Skin of body (tissue), 2 donors: ENCODE measurements around the gene POMZP3. TPM values are rescaled to one million over a fixed set of nuclear protein-coding genes. Genes with fewer than 3 reads are reported as not detected.
"Not testable (repeated sequence)": the region's sequence is repeated elsewhere in the genome, so short reads cannot be mapped to it uniquely, and the experiment has no call there.

Experiments used
- DNase-seq: peaks from one replicate; lab custom pipeline; 2025; lab: John Stamatoyannopoulos, UW
- total RNA-seq: library from RNA; depleted of rRNA; stranded (reverse); fragments of >200 nt; gene quantifications from one replicate; pipeline ENCODE4 v1.2.3, GENCODE V29; 2014

Gene POMZP3
- total RNA-seq, 1 donor from 2014 or later = 3.7 TPM

DNA sequence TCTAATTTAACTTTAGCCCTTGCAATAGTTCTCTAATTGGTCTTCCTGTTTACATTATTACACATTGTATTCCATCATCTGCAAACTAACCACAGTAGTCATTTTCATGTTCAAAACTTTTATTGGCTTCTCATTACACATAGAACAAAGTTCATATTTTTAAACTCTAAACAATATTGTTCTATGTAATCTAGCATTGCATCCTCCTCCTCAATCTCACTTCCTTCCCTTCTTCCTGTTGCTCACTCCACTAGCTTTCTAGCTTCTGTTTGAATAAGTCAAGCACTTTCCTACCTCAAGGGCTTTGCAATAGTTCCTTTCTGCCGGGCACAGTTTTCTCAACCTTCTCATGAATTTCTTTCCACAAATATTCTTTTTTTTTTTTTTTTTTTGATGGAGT, 38.5 kb downstream of the POMZP3 start:
- not testable (repeated sequence) for DNase-seq

DNA sequence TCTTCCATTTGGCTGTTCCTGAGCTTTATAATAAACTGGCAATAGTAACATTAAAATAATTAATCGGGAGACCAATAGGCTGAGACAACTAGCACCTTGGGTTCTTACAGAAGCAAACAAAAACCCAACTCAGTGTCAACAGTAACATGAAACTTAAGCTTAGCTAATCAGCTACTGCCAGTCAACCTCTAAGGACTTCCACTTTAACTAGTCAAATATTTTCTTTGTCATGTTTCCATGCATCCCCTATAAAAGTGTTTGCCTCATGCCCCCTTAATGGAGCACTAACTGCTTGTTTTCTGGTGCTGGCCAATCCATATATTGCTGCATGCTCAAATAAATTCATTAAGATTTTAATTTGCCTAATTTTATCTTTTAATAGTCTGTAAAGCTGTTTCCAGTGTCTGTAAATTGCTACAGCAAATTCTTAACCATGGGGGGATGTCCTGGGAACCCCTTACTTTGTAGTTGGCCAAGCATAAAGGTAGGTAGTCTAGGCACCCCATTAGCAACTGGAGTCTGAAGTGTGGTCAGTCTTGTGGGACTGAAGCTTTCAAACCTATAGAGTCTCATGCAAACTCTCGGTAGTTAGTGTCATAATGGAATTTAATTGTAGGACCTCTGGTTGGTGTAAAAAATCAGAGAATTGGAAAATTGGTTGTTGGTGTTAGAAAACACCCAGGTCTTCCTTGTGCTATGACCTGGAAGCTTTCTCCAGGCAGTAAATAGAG, 40.3 kb downstream of the POMZP3 start:
- DNase-seq = not testable (repeated sequence)

DNA sequence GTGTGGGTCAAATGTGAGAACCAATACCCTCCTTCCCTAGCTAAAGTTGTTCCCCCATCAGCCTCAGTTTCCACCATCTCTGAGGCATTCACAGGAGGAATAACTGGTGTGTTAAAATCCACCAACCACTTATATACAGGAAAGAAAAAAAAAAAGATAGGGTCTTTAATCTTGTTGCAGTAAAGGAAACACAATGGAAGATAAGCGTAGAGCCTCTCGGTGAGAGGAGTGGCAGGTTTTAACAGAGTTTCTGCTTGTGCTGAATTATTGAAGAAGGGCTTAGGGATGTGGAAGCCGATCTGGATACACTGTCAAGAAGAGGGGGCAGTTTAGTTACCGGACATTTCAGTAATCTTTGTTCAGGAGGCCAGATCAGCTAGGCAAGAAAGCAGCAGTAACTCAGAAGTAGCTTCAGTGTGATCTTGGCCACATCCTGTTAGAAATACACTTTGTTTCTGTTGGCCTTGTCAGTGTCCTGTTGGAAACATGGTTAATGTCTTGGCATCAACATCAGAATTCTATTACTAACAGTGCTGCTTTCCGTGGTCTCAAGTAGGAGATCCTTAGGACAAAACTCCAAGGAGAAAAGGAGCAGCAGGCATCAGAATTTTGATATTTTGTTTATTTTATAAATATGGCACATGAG, 43.3 kb downstream of the POMZP3 start:
- peak; percentile 31 for DNase-seq

DNA sequence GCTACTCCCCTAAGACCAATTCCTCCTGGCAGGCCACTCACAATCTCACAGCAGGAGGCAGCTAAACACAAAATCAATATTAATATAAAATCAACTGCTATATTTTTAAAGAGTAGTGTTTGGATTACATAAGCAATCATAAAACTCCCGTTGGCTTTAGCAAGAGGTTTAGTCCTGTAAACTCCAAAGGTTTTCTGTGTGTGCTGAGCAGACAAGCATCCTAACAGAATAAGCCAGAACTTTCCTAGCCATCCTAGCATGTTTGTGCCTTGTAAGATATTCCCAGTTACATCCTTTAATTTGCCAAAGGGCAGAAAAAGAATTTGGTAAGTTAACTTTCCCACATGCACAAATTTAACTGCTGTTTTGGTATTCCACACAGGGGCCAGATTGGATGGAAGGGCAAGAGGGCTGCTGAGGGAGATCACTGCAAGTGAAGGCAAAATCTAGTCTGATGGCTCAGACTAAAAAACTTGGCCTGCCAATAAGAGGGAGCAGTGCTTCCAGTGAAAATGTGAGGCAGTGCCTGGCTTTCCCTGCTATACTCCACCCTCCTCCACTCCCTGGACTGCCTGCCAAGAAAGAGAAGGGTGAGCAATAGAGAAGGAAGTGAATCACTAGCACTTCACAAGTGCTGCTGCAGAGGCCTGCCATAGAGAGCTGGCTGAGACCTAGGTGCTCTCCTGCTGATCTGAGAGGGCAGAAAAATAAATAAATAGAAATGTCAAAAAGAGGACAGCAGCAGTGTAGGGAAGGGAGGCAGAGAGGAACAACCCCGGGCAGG, 44.0 kb downstream of the POMZP3 start:
- not testable (repeated sequence) for DNase-seq

DNA sequence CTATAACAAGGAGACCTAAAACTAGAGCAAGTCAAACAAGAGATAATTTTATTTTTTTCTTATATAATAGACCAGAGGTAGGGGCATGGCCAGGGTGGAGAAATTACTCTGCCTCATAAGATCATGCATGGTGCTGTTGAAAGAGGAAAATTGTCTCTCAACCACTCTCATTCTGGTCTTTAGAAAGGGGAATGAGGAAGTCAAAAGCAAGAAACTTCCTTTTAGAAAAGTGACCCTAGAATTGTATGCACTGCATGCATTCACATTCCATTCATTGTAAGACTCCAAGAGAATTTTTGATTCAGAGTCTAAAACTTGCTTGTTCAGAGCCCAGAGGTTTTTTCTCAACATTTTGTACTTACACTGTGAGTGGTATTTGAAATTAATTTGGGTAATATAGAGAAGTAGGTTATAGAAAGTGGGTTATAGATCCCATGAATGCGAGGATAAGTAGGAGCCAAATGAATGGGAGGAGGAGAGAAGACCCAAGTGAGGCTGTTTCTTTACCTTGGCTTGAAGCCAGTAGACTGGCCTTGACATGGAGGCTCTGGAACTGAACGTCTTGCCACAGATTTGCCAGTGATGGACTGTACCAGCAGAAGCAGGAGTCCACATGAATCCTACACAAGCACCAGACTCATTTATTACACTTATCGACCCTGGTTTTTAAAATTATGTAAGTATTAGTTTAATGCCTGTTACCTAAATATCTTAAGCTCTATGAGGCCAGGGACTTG, 51.0 kb downstream of the POMZP3 start:
- not testable (repeated sequence) for DNase-seq

DNA sequence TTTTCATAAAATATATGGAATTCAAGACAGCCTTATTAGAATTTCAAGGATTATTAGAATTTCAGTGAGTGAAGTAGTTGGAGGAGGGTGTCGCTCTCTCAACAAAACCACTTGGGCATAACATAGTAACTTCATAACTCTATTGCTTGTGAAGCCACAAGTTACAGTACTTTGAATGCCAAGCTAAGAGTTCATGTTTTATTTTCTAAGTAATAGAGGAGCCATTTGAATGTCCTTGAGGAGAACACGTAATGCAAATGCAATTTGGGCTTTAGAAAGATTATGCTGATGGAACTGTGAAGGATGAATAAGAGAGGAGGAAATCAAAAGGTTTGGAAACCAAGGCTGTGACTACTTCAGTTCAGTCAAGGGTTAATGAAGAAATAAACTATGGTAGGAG, 51.6 kb downstream of the POMZP3 start:
- not testable (repeated sequence) for DNase-seq

DNA sequence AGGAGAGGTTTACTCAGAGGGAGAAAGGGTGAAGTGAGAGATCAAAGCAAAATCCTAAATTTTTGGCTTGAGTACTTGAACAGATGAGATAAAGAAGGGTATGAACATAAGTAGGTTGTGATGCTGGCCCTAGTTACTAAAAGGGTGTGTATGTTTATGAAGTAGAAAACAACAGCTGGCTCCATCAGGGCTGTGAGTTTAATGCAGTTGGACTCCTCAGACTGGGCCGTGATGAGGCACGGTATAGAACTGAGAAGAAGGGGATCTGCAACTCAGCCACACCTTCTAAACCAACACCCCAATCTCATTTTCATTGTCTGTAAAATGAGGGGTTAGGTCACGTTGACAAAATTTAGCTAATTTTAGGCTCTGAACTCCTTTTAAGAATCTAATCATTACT, 54.8 kb downstream of the POMZP3 start:
- DNase-seq = not testable (repeated sequence)

DNA sequence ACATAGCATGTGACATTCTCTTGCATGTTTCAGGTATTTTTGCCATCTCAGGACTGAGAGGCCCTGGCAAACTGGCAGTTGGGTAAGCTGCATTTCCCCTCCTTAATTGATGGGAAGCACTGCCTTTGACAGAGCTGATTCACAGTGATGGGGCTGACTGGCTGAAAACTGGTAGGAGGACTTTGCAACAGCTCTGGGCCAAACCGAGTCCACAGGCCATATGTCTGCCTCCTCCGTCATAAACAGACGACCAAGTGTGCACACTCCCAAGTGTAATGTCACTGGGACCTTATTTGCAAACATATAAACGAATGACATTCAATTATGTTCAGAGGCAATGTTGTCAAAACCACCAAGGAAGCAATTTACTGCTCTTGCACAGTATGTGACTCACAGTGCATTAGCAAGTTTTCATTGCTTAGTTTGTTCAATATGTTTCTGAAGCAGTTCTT, 56.7 kb downstream of the POMZP3 start:
- not testable (repeated sequence) for DNase-seq

DNA sequence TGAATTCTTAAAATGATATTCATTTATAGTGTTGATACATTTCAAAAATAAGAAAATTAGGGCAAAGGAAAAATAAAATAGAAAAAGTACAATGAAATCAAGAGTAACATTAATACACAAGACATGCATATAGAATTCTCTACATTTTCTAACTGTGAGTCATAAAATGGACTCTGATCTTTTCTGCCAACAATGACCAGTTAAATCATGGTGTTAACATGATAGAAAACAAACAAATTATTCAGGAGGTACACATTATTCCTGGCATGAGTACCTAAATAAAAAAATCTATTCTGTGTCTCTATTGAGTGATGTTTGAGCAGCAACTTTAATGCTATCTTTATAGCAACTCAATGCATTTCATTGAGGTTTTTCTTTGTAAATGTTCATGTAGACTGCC, 58.3 kb downstream of the POMZP3 start:
- not testable (repeated sequence) for DNase-seq

DNA sequence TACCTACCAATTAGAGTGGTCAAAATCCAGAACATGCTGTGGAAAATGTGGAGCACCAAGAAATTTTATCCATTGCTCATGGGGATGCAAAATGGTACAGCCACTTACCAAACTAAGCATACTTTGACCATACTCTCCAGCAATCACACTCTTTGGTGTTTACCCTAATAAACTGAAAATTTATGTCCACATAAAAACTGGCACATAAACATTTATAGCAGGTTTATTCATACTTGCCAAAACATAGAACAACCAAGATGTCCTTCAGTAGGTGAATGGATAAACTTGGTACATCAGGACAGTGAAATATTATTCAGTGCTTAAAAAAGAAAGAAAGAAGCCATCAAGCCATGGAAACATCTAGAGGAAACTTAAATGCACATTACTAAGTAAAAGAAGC, 59.3 kb downstream of the POMZP3 start:
- DNase-seq = not testable (repeated sequence)

DNA sequence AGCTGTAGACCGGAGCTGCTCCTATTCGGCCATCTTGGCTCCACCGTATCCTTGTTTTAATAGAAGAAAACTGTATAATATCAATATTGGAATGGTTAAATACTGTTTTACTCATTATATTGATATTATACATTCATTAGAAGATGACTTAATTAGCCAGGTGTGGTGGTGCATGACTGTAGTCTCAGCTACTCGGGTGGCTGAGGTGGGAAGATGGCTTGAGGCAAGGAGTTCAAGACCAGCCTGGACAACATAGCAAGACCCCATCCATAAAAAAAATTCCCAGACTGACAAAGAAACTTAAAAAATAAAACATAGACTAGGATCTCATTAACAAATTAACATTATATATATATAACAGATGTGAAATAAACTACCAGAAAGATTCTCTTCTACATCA, 59.8 kb downstream of the POMZP3 start:
- not testable (repeated sequence) for DNase-seq

DNA sequence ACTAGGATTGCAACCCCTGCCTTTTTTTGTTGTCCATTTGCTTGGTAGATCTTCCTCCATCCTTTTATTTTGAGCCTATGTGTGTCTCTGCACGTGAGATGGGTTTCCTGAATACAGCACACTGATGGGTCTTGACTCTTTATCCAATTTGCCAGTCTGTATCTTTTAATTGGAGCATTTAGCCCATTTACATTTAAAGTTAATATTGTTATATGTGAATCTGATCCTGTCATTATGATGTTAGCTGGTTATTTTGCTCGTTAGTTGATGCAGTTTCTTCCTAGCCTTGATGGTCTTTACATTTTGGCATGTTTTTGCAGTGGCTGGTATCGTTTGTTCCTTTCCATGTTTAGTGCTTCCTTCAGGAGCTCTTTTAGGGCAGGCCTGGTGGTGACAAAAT, 62.1 kb downstream of the POMZP3 start:
- DNase-seq = not testable (repeated sequence)

DNA sequence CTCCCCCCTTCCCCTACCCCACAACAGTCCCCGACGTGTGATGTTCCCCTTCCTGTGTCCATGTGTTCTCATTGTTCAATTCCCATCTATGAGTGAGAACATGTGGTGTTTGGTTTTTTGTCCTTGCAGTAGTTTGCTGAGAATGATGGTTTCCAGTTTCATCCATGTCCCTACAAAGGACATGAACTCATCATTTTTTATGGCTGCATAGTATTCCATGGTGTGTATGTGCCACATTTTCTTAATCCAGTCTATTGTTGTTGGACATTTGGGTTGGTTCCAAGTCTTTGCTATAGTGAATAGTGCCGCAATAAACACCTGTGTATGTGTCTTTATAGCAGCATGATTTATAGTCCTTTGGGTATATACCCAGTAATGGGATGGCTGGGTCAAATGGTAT, 65.7 kb downstream of the POMZP3 start:
- DNase-seq = not testable (repeated sequence)

DNA sequence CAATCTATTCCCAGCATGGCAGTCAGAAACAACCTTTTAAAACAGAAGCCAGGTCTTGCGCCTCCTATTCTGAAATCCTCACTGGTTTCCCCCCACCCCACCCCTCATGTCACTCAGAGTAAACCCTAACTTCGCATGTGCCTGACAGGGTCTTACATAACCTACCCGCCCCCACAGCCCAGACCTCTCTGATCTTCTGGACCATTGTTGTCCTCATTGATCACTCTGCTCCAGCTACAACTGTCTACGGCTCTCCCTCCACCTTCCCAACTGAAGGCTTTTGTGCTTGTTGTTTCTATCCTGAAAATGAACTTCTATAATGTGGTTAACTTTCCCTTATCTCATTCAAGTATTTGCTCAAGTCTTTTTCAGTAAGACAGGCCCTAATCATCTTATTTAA, 66.9 kb downstream of the POMZP3 start:
- not testable (repeated sequence) for DNase-seq

Other genes with a start within 250 kb of the POMZP3 start
- gene SSC4D, start 217.6 kb downstream of the POMZP3 start, total RNA-seq = 0.89 TPM
- 0.79 TPM for gene ZP3, start 202.3 kb downstream of the POMZP3 start, total RNA-seq
- 10.3 TPM for gene DTX2, start 165.6 kb downstream of the POMZP3 start, total RNA-seq
- gene UPK3B, start 116.7 kb downstream of the POMZP3 start, total RNA-seq = 1.7 TPM
- gene SPDYE16, start 84.0 kb downstream of the POMZP3 start, total RNA-seq = 0.10 TPM